Keratinocyte (primary cell): ENCODE data around the gene BGN. TPM values are rescaled to one million over a fixed set of nuclear protein-coding genes. Genes with fewer than 3 reads are reported as not detected.
A peak's percentile ranks its signal among the peaks of the same experiment; 100 is the strongest.

ENCODE experiments used
- DNase-seq: peaks from one replicate; pipeline ENCODE4 v3.0.0-alpha.2; 2011; ENCODE audit warnings: low read depth, missing footprints, low spot score
- FAIRE-seq: peaks from 2 replicates; lab custom pipeline; 2011; peaks lifted over from hg19 to GRCh38; lab: Jason Lieb, UNC
- H2AFZ ChIP-seq: 2 replicates; pipeline ENCODE4 v1.6.0; 2012; ENCODE audit warnings: low read length, control low read depth, inconsistent platforms; ENCODE audit not compliant: control insufficient read depth
- H3K27ac ChIP-seq: 2 replicates; pipeline ENCODE4 v1.5.1; 2011; ENCODE audit warnings: low read length; ENCODE audit not compliant: control insufficient read depth, insufficient read depth
- H3K27me3 ChIP-seq: 3 replicates; pipeline ENCODE4 v1.6.0; 2011; ENCODE audit warnings: low read length; ENCODE audit not compliant: control insufficient read depth, insufficient read depth; ENCODE audit errors: extremely low read depth
- H3K36me3 ChIP-seq, 2 experiments: 2 replicates in 1 of 2; 3 replicates in 1 of 2; pipeline ENCODE4 v1.5.1; 2011; ENCODE audit warnings: low read length in 2 of 2, mild to moderate bottlenecking in 1 of 2; ENCODE audit not compliant: control insufficient read depth in 2 of 2, insufficient read depth in 2 of 2; ENCODE audit errors: extremely low read depth in 1 of 2
- H3K4me1 ChIP-seq: 3 replicates; pipeline ENCODE4 v1.5.1; 2011; ENCODE audit warnings: low read length; ENCODE audit not compliant: control insufficient read depth, insufficient read depth; ENCODE audit errors: extremely low read depth
- H3K4me2 ChIP-seq: 3 replicates; pipeline ENCODE4 v1.6.0; 2011; ENCODE audit warnings: low read depth, low read length; ENCODE audit not compliant: control insufficient read depth, insufficient read depth; ENCODE audit errors: extremely low read depth
- H3K4me3 ChIP-seq, 3 experiments: fragments of 200-600 bp in 1 of 3; sonication (generic) in 1 of 3; 2 replicates in 2 of 3; 3 replicates in 1 of 3; pipeline ENCODE4 v1.5.1; 2011 to 2016; ENCODE audit warnings: low read length in 3 of 3, mild to moderate bottlenecking in 3 of 3, control low read depth in 2 of 3, inconsistent platforms in 1 of 3, low read depth in 1 of 3, mixed read lengths in 1 of 3, mixed run types in 1 of 3, moderate library complexity in 1 of 3; ENCODE audit not compliant: control insufficient read depth in 2 of 3, insufficient read depth in 2 of 3; ENCODE audit errors: extremely low read depth in 1 of 3
- H3K79me2 ChIP-seq: 2 replicates; pipeline ENCODE4 v1.6.0; 2012; ENCODE audit warnings: low read length; ENCODE audit not compliant: control insufficient read depth, insufficient read depth
- H3K9ac ChIP-seq: 3 replicates; pipeline ENCODE4 v1.6.0; 2011; ENCODE audit warnings: low read length; ENCODE audit not compliant: control insufficient read depth, insufficient read depth; ENCODE audit errors: extremely low read depth
- H3K9me1 ChIP-seq: 3 replicates; pipeline ENCODE4 v1.6.0; 2011; ENCODE audit warnings: low read length; ENCODE audit not compliant: control insufficient read depth, insufficient read depth; ENCODE audit errors: extremely low read depth
- H3K9me3 ChIP-seq: 2 replicates; pipeline ENCODE4 v1.5.1; 2012; ENCODE audit warnings: low read depth, low read length; ENCODE audit not compliant: control insufficient read depth
- H4K20me1 ChIP-seq: 3 replicates; pipeline ENCODE4 v1.6.0; 2011; ENCODE audit warnings: low read length; ENCODE audit not compliant: control insufficient read depth, insufficient read depth; ENCODE audit errors: extremely low read depth
- EZH2 ChIP-seq: IDR thresholded peaks from one replicate; pipeline ENCODE4 v1.6.1; 2012; ENCODE audit warnings: inconsistent platforms, mild to moderate bottlenecking, low read length, moderate library complexity
- dilution Hi-C: fragments of 300-500 bp; cut with MboI; formaldehyde crosslinking; loops from one replicate; pipeline ENCODE4 v1.7.0; 2020; ENCODE audit warnings: low sequenced_read_pairs; ENCODE audit not compliant: extremely low pct_ligation_motif_present
- polyA plus RNA-seq, 5 experiments: library from polyadenylated mRNA; depleted of rRNA in 3 of 5; stranded (reverse) in 3 of 5; stranded (forward) in 1 of 5; unstranded in 1 of 5; fragments of >200 nt; gene quantifications; 1 replicate in 1 of 5; 2 replicates in 3 of 5; 3 replicates in 1 of 5; pipeline versions ENCODE4 v1.2.1 to v1.2.3, GENCODE V29; 2011 to 2012; ENCODE audit warnings: missing spikeins in 2 of 5, low read depth in 1 of 5, low replicate concordance in 1 of 5
- TF ChIP-seq, protein P1 (sequence below), 3 experiments: IDR thresholded peaks in 1 of 3; conservative IDR thresholded peaks in 1 of 3; optimal IDR thresholded peaks in 1 of 3; 2 replicates in 2 of 3; 3 replicates in 1 of 3; pipeline versions ENCODE3 to v1.5.1; 2011; ENCODE audit warnings: low read length in 3 of 3, mild to moderate bottlenecking in 3 of 3, moderate library complexity in 2 of 3, control low read depth in 1 of 3, inconsistent platforms in 1 of 3; ENCODE audit not compliant: insufficient read depth in 2 of 3; ENCODE audit errors: extremely low read depth in 1 of 3

The BGN gene
- polyA plus RNA-seq, 1 donor (not counting 4 experiments of a cell fraction or from before 2014, with no cell fraction given): 0.07 TPM

DNA sequence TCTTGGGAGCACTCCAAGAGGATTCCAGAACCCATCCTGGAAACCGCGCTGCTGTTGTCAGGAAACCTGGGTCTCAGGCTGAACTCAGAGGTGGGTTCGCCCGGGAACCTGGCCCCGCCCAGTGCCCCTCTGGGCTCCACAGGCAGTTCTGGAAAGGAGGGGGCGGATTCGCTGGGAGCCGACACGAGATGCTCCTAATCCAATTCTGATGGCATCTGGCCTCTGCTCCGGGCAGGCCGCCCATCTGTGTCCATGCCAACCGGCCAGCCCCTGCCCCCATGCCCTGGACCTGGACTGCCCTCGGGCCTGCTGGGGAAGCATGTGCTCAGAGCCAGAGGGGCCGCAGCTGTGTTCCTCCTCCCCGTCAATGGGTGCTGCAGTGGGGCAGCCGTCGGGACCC lies 43.6 kb downstream of the BGN start:
- Histone ChIP-seq H4K20me1 (no peaks in the 10 kb centered on the region), H3K9me3 (peaks cover 3% of the 10 kb centered on the region), H3K27ac (no peak overlapping the region), H3K9ac (no peak overlapping the region), H3K27me3 (peaks cover 5% of the 10 kb centered on the region), H3K9me1 (no peaks in the 10 kb centered on the region), H3K4me3 (no peak overlapping the region), H3K79me2 (no peaks in the 10 kb centered on the region), H2AFZ (no peak overlapping the region), H3K4me2 (no peak overlapping the region), H3K36me3 (no peaks in the 10 kb centered on the region), H3K4me1 (no peaks in the 10 kb centered on the region)
- dilution Hi-C loops: no loop called here
- no peak for TF ChIP-seq EZH2
- TF ChIP-seq, protein P1, sequence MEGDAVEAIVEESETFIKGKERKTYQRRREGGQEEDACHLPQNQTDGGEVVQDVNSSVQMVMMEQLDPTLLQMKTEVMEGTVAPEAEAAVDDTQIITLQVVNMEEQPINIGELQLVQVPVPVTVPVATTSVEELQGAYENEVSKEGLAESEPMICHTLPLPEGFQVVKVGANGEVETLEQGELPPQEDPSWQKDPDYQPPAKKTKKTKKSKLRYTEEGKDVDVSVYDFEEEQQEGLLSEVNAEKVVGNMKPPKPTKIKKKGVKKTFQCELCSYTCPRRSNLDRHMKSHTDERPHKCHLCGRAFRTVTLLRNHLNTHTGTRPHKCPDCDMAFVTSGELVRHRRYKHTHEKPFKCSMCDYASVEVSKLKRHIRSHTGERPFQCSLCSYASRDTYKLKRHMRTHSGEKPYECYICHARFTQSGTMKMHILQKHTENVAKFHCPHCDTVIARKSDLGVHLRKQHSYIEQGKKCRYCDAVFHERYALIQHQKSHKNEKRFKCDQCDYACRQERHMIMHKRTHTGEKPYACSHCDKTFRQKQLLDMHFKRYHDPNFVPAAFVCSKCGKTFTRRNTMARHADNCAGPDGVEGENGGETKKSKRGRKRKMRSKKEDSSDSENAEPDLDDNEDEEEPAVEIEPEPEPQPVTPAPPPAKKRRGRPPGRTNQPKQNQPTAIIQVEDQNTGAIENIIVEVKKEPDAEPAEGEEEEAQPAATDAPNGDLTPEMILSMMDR (optimal IDR thresholded peaks at IDR 0.05 in 1 of 3, IDR thresholded peaks at IDR 0.05 in 1 of 3, conservative IDR thresholded peaks at IDR 0.05 in 1 of 3; ENCODE audit: extremely low read depth in 1 of 3, insufficient read depth in 2 of 3, low read length in 3 of 3): no peak
- FAIRE-seq (no peak), DNase-seq (no peak)

DNA sequence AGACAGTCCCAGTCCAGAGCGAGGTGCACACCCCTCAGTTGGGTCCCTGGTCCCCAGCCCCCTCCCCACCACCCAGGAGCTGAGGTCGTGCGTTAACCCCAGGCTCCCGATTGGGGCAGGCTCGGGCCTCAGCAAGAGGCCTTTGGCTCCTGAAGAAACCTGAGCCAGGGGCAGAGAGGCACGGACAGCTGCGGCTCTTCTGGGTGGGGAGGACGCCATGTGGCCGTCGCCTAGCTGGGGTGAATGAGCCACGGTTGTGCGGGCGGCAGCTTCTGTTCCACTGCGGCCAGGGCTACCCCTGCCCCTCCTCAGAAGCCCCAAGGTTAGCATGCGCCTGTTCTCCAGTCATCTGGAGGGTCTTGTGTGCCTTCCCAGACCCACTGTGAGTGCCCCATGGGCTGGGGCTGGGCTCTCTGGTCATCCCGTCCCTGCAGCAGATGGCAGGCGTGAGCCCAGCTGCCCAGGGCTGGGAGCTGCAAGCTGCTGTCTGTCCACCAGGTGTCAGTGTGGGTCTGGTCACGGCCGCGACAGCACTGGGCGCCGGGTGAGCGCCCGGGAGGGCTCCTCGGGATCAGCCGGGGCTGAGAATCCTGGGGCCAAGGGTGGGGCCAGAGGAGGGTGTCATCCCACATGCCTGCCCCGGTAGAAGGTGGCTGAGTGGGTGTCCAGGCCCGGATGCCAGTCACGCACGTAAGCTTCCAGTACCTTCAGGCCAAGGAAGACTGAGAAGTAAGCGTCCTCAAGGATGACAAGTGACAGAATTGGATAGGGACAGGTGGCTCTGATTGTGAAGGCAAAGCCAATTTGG lies 44.6 kb downstream of the BGN start:
- dilution Hi-C loops: no loop called here
- TF ChIP-seq EZH2: no peak
- TF ChIP-seq, protein P1 (optimal IDR thresholded peaks at IDR 0.05 in 1 of 3, IDR thresholded peaks at IDR 0.05 in 1 of 3, conservative IDR thresholded peaks at IDR 0.05 in 1 of 3; ENCODE audit: extremely low read depth in 1 of 3, insufficient read depth in 2 of 3, low read length in 3 of 3): peak in 2 of 3 experiments; percentile 81 to 90
- Histone ChIP-seq H3K27me3 (peaks cover 5% of the 10 kb centered on the region), H3K4me2 (no peak overlapping the region), H3K36me3 (no peaks in the 10 kb centered on the region), H3K9ac (no peak overlapping the region), H3K4me1 (no peaks in the 10 kb centered on the region), H2AFZ (no peak overlapping the region), H3K9me1 (no peaks in the 10 kb centered on the region), H3K9me3 (no peaks in the 10 kb centered on the region), H3K79me2 (no peaks in the 10 kb centered on the region), H3K4me3 (no peak overlapping the region), H4K20me1 (no peaks in the 10 kb centered on the region), H3K27ac (no peak overlapping the region)
- FAIRE-seq: no peak
- peak; percentile 9 for DNase-seq
